ENCODE measurements around the gene FAM20A. TPM values are rescaled to one million over a fixed set of nuclear protein-coding genes. Genes with fewer than 3 reads are reported as not detected.

FAM20A gene
- total RNA-seq, 2 experiments from 2014 or later: not detected

DNA sequence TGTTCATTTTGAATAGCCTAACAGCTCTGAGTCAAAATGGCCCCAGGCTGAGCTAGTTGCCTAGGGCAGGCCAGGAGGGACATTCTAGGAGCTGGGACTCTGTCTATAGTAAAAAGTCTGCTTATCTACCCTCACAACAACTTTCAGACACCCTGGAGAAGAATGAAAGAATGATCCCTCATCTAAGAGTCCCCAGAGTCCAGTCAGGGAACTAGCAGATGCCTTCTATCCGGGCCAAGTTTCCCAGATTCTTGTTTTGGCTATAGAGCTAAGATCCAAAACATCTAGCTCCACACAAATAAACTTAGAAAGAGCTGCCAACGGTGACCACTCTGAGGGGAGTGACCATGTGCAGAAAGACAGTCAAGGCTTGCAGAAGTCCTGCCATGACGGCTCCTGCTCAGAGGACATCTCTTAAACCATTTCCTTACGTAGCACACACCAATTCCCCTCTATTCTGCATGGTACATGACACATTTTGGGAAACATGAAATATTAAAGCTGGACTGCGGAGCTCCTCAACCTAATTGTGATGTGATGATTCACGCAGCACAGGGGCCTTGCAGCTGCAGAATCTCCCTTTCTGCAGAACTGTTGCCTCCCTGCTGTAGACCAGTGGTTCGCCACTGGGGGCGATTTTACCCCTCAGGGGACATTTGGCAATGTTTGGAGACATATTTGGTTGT lies 24.2 kb downstream of the FAM20A start:
- no peak for DNase-seq
- ATAC-seq: no peak
- no peaks in the 10 kb centered on the region for H3K4me1 Mint-ChIP-seq (ENCODE audit: low read depth)
- no peaks in the 10 kb centered on the region for H3K9me3 Mint-ChIP-seq
- H3K27ac Mint-ChIP-seq: no peak overlapping the region
- intact Hi-C loops (cut with micrococcal nuclease): no loop called here
- H3K4me3 Mint-ChIP-seq: no peak overlapping the region
- TF ChIP-seq, protein P1, sequence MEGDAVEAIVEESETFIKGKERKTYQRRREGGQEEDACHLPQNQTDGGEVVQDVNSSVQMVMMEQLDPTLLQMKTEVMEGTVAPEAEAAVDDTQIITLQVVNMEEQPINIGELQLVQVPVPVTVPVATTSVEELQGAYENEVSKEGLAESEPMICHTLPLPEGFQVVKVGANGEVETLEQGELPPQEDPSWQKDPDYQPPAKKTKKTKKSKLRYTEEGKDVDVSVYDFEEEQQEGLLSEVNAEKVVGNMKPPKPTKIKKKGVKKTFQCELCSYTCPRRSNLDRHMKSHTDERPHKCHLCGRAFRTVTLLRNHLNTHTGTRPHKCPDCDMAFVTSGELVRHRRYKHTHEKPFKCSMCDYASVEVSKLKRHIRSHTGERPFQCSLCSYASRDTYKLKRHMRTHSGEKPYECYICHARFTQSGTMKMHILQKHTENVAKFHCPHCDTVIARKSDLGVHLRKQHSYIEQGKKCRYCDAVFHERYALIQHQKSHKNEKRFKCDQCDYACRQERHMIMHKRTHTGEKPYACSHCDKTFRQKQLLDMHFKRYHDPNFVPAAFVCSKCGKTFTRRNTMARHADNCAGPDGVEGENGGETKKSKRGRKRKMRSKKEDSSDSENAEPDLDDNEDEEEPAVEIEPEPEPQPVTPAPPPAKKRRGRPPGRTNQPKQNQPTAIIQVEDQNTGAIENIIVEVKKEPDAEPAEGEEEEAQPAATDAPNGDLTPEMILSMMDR (IDR thresholded peaks at IDR 0.05): no peak
- no peaks in the 10 kb centered on the region for H3K36me3 Mint-ChIP-seq (ENCODE audit: low read depth)
- ChIA-PET POLR2A (no interaction called here), CTCF (no interaction called here)
- H3K27me3 Mint-ChIP-seq: no peaks in the 10 kb centered on the region

DNA sequence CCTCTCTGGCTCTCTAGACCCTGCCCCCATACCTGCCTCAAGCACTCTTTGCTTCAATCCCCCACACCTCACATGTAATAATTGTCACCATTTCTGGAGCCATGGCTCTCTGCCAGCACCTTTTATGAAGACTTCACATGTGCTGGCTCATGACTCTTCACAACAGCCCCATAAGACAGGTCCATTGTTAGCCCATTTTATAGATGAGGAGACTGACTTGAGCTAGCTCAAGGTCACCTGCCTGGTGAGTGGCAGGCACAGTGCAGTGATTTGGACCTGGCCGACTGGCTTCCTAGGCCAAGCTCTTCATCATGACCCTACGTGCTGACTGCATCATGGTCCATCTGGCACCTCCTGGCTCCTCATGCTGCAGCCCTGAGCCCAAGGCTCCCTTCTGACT lies 25.0 kb downstream of the FAM20A start:
- no peaks in the 10 kb centered on the region for H3K9me3 Mint-ChIP-seq
- POLR2A ChIA-PET: no interaction called here
- intact Hi-C loops (cut with micrococcal nuclease): no loop called here
- no peak overlapping the region for H3K27ac Mint-ChIP-seq
- H3K27me3 Mint-ChIP-seq: no peaks in the 10 kb centered on the region
- no peaks in the 10 kb centered on the region for H3K4me1 Mint-ChIP-seq (ENCODE audit: low read depth)
- no peaks in the 10 kb centered on the region for H3K36me3 Mint-ChIP-seq (ENCODE audit: low read depth)
- ATAC-seq (no peak), DNase-seq (no peak)
- CTCF ChIA-PET: no interaction called here
- TF ChIP-seq, protein P1 (IDR thresholded peaks at IDR 0.05): no peak
- H3K4me3 Mint-ChIP-seq: no peak overlapping the region

DNA sequence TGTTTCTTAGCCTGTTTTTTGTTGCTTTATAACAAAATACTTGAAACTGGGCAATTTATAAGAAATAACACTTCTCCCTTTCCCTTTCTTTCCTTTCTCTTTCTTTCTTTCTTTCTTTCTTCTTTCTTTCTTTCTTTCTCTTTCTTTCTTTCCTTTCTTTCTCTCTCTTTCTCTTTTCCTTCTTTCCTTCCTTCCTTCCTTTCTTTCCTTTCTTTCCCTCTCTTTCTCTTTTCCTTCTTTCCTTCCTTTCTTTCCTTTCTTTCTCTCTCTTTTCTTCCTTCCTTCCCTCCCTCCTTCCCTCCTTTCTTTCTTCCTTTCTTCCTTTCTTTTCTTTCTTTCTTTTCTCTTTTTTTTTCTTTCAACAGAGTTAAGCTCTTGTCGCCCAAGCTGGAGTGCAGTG lies 27.8 kb downstream of the FAM20A start:
- H3K27me3 Mint-ChIP-seq: no peaks in the 10 kb centered on the region
- no peak overlapping the region for H3K4me3 Mint-ChIP-seq
- TF ChIP-seq, protein P1 (IDR thresholded peaks at IDR 0.05): no peak
- POLR2A ChIA-PET: no interaction called here
- DNase-seq (no peak), ATAC-seq (no peak)
- no peaks in the 10 kb centered on the region for H3K4me1 Mint-ChIP-seq (ENCODE audit: low read depth)
- H3K27ac Mint-ChIP-seq: no peak overlapping the region
- CTCF ChIA-PET: interaction anchor here (0.6 to 1.0 kb wide), 2 partner anchors 41 to 408 kb away, joined by 3 read pairs; no protein-coding TSS in a partner anchor
- no peaks in the 10 kb centered on the region for H3K36me3 Mint-ChIP-seq (ENCODE audit: low read depth)
- no peaks in the 10 kb centered on the region for H3K9me3 Mint-ChIP-seq
- intact Hi-C loops (cut with micrococcal nuclease): no loop called here

DNA sequence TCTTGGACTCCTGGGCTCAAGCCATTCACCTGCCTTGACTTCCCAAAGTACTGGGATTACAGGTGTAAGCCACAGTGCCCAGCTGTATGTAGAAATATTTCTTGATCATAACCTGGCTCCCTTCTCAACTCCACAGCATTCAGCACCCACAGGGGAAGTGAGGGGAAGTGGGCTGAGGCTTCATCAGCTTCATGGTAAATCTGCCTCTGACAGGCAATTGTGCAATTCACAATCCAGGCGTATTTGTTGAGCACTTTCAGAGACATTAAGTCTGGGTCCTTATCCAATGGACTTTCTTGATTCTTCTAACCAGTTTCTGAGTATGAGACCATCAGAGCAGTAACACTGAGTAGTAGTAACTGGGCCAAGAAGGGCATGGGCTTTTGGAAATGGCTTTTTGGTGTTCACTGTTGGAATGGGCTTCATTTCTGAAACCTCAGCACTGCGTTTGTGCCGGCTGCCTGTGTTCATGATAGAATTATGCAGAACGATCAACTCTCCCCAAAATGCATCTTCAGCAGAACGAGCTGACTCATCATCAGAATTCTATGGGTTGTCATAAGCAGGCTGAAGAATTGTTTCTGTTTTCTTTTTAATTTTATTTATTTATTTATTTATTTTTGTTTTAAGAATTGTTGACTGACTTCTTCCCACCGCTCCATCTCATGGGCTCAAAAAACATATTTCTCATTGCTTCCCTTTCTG lies 28.9 kb downstream of the FAM20A start:
- ChIA-PET POLR2A (no interaction called here), CTCF (interaction anchor here (1.0 kb wide), 1 partner anchor 42 kb away, joined by 3 read pairs; no protein-coding TSS in a partner anchor)
- Mint-ChIP-seq H3K27me3 (no peaks in the 10 kb centered on the region), H3K9me3 (no peaks in the 10 kb centered on the region), H3K4me3 (no peak overlapping the region), H3K27ac (no peak overlapping the region), H3K4me1 (ENCODE audit: low read depth) (no peaks in the 10 kb centered on the region), H3K36me3 (ENCODE audit: low read depth) (no peaks in the 10 kb centered on the region)
- TF ChIP-seq, protein P1 (IDR thresholded peaks at IDR 0.05): no peak
- intact Hi-C loops (cut with micrococcal nuclease): no loop called here
- no peak for DNase-seq
- ATAC-seq: no peak

DNA sequence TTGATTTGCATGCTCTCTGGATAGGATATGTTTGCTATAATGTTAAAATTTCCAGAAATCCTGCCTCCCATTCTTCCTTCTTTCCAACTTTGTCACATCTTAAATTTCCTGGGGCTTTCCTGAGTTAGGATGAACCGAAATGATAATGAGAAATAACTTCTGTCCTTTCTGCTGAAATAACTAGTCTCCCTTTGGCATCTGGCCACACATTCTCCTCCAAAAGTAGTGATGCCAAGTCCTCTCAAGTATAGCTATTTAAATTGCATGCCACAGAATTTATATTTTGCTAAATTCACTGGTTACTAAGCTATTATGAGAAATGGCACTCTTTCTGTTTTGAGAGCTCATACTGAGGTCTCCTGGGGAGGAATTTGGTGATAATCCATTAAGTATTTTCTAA lies 30.6 kb downstream of the FAM20A start:
- H3K4me1 Mint-ChIP-seq (ENCODE audit: low read depth): no peaks in the 10 kb centered on the region
- no peaks in the 10 kb centered on the region for H3K9me3 Mint-ChIP-seq
- intact Hi-C loops (cut with micrococcal nuclease): no loop called here
- DNase-seq: no peak
- no peak overlapping the region for H3K4me3 Mint-ChIP-seq
- CTCF ChIA-PET: no interaction called here
- H3K36me3 Mint-ChIP-seq (ENCODE audit: low read depth): no peaks in the 10 kb centered on the region
- ATAC-seq: no peak
- no peak overlapping the region for H3K27ac Mint-ChIP-seq
- POLR2A ChIA-PET: no interaction called here
- H3K27me3 Mint-ChIP-seq: peaks cover 5% of the 10 kb centered on the region
- TF ChIP-seq, protein P1 (IDR thresholded peaks at IDR 0.05): no peak
